ENCODE results near the gene CAP1. TPM values are rescaled to one million over a fixed set of nuclear protein-coding genes. Genes with fewer than 3 reads are reported as not detected.

The CAP1 gene, protein sequence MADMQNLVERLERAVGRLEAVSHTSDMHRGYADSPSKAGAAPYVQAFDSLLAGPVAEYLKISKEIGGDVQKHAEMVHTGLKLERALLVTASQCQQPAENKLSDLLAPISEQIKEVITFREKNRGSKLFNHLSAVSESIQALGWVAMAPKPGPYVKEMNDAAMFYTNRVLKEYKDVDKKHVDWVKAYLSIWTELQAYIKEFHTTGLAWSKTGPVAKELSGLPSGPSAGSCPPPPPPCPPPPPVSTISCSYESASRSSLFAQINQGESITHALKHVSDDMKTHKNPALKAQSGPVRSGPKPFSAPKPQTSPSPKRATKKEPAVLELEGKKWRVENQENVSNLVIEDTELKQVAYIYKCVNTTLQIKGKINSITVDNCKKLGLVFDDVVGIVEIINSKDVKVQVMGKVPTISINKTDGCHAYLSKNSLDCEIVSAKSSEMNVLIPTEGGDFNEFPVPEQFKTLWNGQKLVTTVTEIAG
- 217 and 229 TPM in 2 replicates for total RNA-seq (2014; rRNA removed; shearing (Covaris generic); ENCODE audit: low replicate concordance)

DNA sequence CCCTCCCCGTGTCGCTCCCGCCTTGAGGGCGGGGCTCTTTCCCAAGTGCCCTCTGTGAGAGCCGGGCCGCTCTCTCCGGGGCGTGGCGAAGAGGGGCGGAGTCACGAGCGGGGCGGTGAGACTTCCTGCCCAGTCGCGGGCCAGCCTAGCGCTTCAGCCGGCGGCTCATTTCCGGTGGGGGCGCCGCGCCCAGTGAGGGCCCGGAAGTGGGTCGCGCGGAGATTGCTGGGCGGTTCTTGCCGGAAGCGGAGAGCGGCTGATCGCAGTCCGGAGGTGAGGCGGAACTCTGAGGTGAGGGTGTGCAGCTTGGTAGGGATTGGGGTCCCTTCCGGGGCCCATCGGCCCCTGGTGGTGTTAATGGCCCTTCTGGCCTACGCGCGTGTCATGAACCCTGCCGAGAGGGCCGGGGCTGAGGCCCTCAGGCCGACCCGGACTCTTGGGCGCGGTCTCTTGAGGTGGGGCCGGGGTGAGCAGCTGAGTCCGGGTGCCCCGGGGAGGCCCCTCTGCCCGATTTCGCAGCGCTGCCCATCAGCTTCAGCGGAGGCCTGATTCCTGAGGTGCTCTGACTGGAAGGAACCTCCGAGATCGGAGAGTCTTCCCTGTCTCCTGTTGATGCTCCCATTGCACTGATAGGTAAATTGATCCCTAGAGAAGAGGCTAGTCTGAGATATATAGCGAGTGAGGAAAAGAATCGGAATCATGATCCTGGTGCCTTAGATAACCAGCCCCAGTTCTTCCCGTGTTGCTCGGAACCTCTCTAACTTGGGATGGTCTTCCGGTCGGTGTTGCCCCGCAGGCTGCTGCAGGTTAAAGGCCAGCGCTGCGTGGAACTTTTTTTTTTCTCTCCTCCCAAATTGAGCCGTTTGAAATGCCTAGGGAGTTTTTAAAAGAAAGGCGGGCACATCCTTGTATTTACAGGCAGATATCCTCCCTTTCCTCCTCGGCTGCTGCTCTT is at the start of gene CAP1:
CAP1 (plus strand) TSS at position 219 of the 955 bp plus-strand sequence. CDS start 18,618 bp downstream, outside the sequence.
- Histone ChIP-seq H3K27me3 (ENCODE audit: low read length) (no peaks in the 10 kb centered on the region), H3K9ac (ENCODE audit: low read length) (peak within 1 kb of the TSS; percentile 92), H3K27ac (ENCODE audit: low read length) (peak within 1 kb of the TSS; percentile 93), H3K4me1 (ENCODE audit: low read length) (peaks cover 50% of the 10 kb centered on the region), H2AFZ (ENCODE audit: low read length) (peak within 1 kb of the TSS; percentile 4; the same call in 1 of the 2 replicates), H3K4me3 (ENCODE audit: low read length) (peak within 1 kb of the TSS; percentile 96), H3K36me3 (ENCODE audit: insufficient read depth, low read length) (0 out of 2 replicates have a peak, but pooled peaks cover 9% of the 10 kb centered on the region), H3K9me3 (ENCODE audit: low read length) (no peaks in the 10 kb centered on the region), H4K20me1 (ENCODE audit: insufficient read depth, low read depth, low read length) (peaks cover 2% of the 10 kb centered on the region; the same call in 1 of the 2 replicates), H3K4me2 (ENCODE audit: low read depth, low read length, poor library complexity, severe bottlenecking) (peak within 1 kb of the TSS; percentile 87), H3K79me2 (ENCODE audit: low read length) (peaks cover 52% of the 10 kb centered on the region), H3K9me2 (replicated peaks; ENCODE audit: insufficient read depth, low read length) (no peaks in the 10 kb centered on the region)
- DNase-seq, result peak; percentile 100

DNA sequence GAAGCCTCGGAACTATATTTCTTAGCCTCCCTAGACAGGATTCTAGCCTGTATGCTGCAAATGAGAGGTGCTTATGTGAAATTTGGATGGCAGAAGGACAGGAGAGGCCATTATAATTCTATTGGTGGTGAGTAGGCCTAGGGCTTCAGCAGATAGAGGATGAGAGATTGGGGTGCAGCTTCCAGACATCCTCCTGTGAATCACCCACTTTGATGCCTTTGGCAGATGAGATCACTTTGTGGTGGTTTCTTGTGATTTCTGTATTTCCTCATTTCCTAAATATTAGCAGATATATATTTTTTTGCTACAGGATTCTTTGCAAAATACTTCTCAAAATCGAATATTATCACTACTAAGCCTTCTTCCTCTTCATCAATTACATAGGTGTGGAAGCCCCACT is 48.3 kb upstream of the CAP1 start:
- no peak overlapping the region for H3K27ac ChIP-seq (ENCODE audit: low read length)
- no peaks in the 10 kb centered on the region for H3K9me2 ChIP-seq (replicated peaks; ENCODE audit: insufficient read depth, low read length)
- H2AFZ ChIP-seq (ENCODE audit: low read length), result no peak overlapping the region
- DNase-seq, result no peak
- no peak overlapping the region for H3K9ac ChIP-seq (ENCODE audit: low read length)
- H3K4me3 ChIP-seq (ENCODE audit: low read length), result no peak overlapping the region
- H4K20me1 ChIP-seq (ENCODE audit: insufficient read depth, low read depth, low read length), result no peaks in the 10 kb centered on the region
- H3K36me3 ChIP-seq (ENCODE audit: insufficient read depth, low read length), result no peaks in the 10 kb centered on the region
- H3K9me3 ChIP-seq (ENCODE audit: low read length), result no peaks in the 10 kb centered on the region
- no peak overlapping the region for H3K4me2 ChIP-seq (ENCODE audit: low read depth, low read length, poor library complexity, severe bottlenecking)
- H3K4me1 ChIP-seq (ENCODE audit: low read length), result peaks cover 14% of the 10 kb centered on the region
- H3K79me2 ChIP-seq (ENCODE audit: low read length), result no peaks in the 10 kb centered on the region
- no peaks in the 10 kb centered on the region for H3K27me3 ChIP-seq (ENCODE audit: low read length)

DNA sequence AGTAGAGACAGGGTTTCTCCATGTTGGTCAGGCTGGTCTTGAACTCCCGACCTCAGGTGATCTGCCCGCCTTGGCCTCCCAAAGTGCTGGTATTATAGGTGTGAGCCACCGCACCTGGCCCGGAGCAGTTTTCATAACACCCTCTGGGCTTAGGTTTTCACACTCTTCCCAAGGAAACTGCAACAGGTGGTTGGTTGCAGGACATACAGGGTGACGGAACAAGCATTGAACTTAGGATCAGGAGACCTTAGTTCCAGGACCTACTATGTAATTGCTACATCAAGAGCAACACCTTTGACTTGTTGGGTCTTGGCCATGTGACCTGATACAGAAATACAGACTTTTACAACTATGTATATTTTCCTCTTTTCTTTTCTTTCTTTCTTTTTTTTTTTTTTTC is 47.6 kb upstream of the CAP1 start:
- no peaks in the 10 kb centered on the region for H3K9me3 ChIP-seq (ENCODE audit: low read length)
- no peak overlapping the region for H3K4me3 ChIP-seq (ENCODE audit: low read length)
- peaks cover 14% of the 10 kb centered on the region for H3K4me1 ChIP-seq (ENCODE audit: low read length)
- no peaks in the 10 kb centered on the region for H3K79me2 ChIP-seq (ENCODE audit: low read length)
- no peak overlapping the region for H2AFZ ChIP-seq (ENCODE audit: low read length)
- no peaks in the 10 kb centered on the region for H3K36me3 ChIP-seq (ENCODE audit: insufficient read depth, low read length)
- H3K4me2 ChIP-seq (ENCODE audit: low read depth, low read length, poor library complexity, severe bottlenecking), result no peak overlapping the region
- peak; percentile 35 for DNase-seq
- H4K20me1 ChIP-seq (ENCODE audit: insufficient read depth, low read depth, low read length), result no peaks in the 10 kb centered on the region
- no peaks in the 10 kb centered on the region for H3K27me3 ChIP-seq (ENCODE audit: low read length)
- no peaks in the 10 kb centered on the region for H3K9me2 ChIP-seq (replicated peaks; ENCODE audit: insufficient read depth, low read length)
- H3K9ac ChIP-seq (ENCODE audit: low read length), result no peak overlapping the region
- no peak overlapping the region for H3K27ac ChIP-seq (ENCODE audit: low read length)

DNA sequence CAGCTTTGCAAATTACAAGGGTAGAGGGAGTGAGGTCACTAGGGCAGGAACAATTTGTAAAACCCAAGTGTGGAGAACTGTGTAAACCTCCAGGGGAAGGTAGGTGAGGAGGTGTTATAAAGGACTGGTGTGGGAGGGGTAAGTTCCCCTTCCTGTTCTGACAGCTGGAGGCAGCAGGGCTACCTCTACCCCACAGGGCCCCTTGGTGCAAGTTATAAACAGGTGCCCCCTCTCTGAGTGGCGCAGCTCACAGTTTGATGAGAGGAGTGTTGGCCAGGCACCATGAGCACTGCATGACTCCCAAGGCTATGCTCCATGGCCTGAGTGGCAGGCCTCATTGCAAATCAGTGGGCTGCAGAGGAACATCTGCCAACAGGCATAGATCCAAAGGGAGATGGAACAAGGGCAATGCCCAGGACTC is 44.5 kb upstream of the CAP1 start:
- H2AFZ ChIP-seq (ENCODE audit: low read length), result no peak overlapping the region
- no peak overlapping the region for H3K27ac ChIP-seq (ENCODE audit: low read length)
- no peaks in the 10 kb centered on the region for H3K27me3 ChIP-seq (ENCODE audit: low read length)
- H3K9ac ChIP-seq (ENCODE audit: low read length), result no peak overlapping the region
- no peaks in the 10 kb centered on the region for H3K9me2 ChIP-seq (replicated peaks; ENCODE audit: insufficient read depth, low read length)
- no peaks in the 10 kb centered on the region for H4K20me1 ChIP-seq (ENCODE audit: insufficient read depth, low read depth, low read length)
- peak overlapping the region; percentile 57 for H3K4me2 ChIP-seq (ENCODE audit: low read depth, low read length, poor library complexity, severe bottlenecking)
- no peaks in the 10 kb centered on the region for H3K9me3 ChIP-seq (ENCODE audit: low read length)
- H3K4me1 ChIP-seq (ENCODE audit: low read length), result peaks cover 14% of the 10 kb centered on the region
- no peaks in the 10 kb centered on the region for H3K79me2 ChIP-seq (ENCODE audit: low read length)
- peak; percentile 75 for DNase-seq
- no peaks in the 10 kb centered on the region for H3K36me3 ChIP-seq (ENCODE audit: insufficient read depth, low read length)
- H3K4me3 ChIP-seq (ENCODE audit: low read length), result no peak overlapping the region

DNA sequence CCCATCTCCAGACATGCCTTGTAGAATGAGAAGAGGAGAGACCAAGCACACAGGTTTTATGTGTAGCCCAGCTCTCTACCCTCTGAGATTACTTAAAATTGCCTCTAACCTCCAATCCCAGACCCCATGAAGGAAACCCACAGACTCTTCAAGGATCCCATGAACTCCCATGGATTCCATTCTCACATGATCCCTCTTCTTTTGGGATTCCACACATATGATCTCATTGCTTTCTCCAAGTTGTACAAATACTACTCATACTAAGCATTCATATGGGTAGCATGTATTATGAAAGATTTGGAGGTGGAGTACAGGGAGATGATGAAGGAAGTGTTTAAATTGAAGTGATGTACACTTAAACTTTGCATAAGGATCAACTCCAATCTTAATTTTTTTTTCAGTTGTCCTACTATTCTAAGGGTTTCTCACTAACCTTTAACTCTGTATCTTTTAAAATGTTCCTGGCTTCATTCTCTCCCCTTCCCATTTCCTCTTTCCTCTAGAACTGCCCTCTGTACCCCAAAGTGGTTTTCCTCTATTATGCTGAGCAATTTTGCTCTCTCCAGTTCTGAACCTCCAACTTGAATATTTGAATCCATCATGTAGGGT is 44.0 kb upstream of the CAP1 start:
- no peaks in the 10 kb centered on the region for H3K36me3 ChIP-seq (ENCODE audit: insufficient read depth, low read length)
- H2AFZ ChIP-seq (ENCODE audit: low read length), result no peak overlapping the region
- H3K4me3 ChIP-seq (ENCODE audit: low read length), result no peak overlapping the region
- peak; percentile 40 for DNase-seq
- no peaks in the 10 kb centered on the region for H3K27me3 ChIP-seq (ENCODE audit: low read length)
- H3K27ac ChIP-seq (ENCODE audit: low read length), result no peak overlapping the region
- no peak overlapping the region for H3K9ac ChIP-seq (ENCODE audit: low read length)
- no peaks in the 10 kb centered on the region for H4K20me1 ChIP-seq (ENCODE audit: insufficient read depth, low read depth, low read length)
- H3K4me2 ChIP-seq (ENCODE audit: low read depth, low read length, poor library complexity, severe bottlenecking), result peak overlapping the region; percentile 57
- H3K4me1 ChIP-seq (ENCODE audit: low read length), result peaks cover 14% of the 10 kb centered on the region
- no peaks in the 10 kb centered on the region for H3K9me3 ChIP-seq (ENCODE audit: low read length)
- no peaks in the 10 kb centered on the region for H3K79me2 ChIP-seq (ENCODE audit: low read length)
- no peaks in the 10 kb centered on the region for H3K9me2 ChIP-seq (replicated peaks; ENCODE audit: insufficient read depth, low read length)

DNA sequence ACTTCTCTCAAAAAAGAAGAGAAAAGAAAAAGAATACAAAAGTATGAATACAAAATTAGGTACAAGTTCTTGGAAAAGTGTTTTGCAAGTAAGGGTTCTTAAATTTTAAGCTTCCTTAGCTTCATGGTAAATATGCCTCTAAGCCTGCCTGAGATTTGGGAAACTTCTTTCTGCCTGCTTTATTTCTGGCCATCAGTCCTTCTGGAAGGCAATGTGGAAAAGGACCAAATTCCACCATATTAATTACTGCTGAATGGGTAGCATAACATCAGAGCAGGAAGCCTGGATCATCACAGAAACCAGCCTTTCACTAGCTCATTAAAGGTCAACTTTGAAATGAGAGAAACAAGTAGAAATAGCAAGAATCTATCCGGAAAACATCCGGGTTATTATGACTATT is 39.1 kb upstream of the CAP1 start:
- no peak overlapping the region for H3K9ac ChIP-seq (ENCODE audit: low read length)

DNA sequence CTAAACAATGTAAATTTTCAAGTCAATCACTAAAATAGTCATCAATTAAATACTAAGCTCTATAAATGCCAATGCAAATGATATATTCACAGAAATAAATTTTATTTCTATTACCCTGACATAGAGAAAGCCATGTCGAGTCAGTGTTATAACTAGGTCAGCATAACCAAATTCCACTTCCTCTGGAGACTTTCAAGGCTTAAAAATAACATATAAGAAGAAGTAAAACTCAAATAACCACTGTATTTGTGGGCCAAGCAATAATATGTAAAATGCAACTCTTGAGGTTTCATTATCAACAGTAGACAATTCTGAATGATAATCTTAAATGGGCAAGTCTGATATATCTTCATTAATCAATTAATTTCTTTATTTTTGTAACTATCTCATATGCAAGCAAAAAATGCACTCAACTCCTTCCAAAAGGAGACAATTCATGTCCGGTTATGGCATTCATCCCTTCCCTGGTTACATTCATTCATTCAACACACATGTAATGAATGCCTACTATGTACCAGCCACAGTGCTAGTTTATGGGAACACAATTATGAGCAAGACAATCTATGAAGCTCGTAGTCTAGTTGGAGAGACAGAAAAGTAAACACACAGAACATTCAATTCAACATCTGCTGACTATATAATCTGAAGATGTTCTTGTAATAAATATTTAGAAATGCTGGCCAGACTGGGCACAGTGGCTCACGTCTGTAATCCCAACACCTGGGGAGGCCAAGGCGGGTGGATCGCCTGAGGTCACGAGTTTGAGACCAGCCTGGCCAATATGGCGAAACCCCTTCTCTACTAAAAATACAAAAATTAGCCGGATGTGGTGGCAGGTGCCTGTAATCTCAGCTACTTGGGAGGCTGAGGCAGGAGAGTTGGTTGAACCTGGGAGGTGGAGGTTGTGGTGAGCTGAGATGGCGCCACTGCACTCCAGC is 37.1 kb upstream of the CAP1 start:
- no peaks in the 10 kb centered on the region for H4K20me1 ChIP-seq (ENCODE audit: insufficient read depth, low read depth, low read length)
- H2AFZ ChIP-seq (ENCODE audit: low read length), result no peak overlapping the region
- no peak overlapping the region for H3K27ac ChIP-seq (ENCODE audit: low read length)
- no peaks in the 10 kb centered on the region for H3K27me3 ChIP-seq (ENCODE audit: low read length)
- H3K9me2 ChIP-seq (replicated peaks; ENCODE audit: insufficient read depth, low read length), result no peaks in the 10 kb centered on the region
- H3K9me3 ChIP-seq (ENCODE audit: low read length), result no peaks in the 10 kb centered on the region
- no peaks in the 10 kb centered on the region for H3K79me2 ChIP-seq (ENCODE audit: low read length)
- H3K4me2 ChIP-seq (ENCODE audit: low read depth, low read length, poor library complexity, severe bottlenecking), result peak overlapping the region; percentile 66
- peaks cover 39% of the 10 kb centered on the region for H3K4me1 ChIP-seq (ENCODE audit: low read length)
- H3K4me3 ChIP-seq (ENCODE audit: low read length), result peak overlapping the region; percentile 10
- H3K36me3 ChIP-seq (ENCODE audit: insufficient read depth, low read length), result no peaks in the 10 kb centered on the region
- H3K9ac ChIP-seq (ENCODE audit: low read length), result no peak overlapping the region
- peak; percentile 87 for DNase-seq

More for the DNA sequence above, 39.1 kb upstream of the CAP1 start:
- Histone ChIP-seq H3K4me2 (ENCODE audit: low read depth, low read length, poor library complexity, severe bottlenecking) (no peak overlapping the region), H3K4me3 (ENCODE audit: low read length) (no peak overlapping the region), H3K36me3 (ENCODE audit: insufficient read depth, low read length) (no peaks in the 10 kb centered on the region), H3K27ac (ENCODE audit: low read length) (no peak overlapping the region), H3K27me3 (ENCODE audit: low read length) (no peaks in the 10 kb centered on the region), H3K79me2 (ENCODE audit: low read length) (no peaks in the 10 kb centered on the region), H3K9me3 (ENCODE audit: low read length) (no peaks in the 10 kb centered on the region), H2AFZ (ENCODE audit: low read length) (no peak overlapping the region), H3K4me1 (ENCODE audit: low read length) (peaks cover 41% of the 10 kb centered on the region), H3K9me2 (replicated peaks; ENCODE audit: insufficient read depth, low read length) (no peaks in the 10 kb centered on the region), H4K20me1 (ENCODE audit: insufficient read depth, low read depth, low read length) (no peaks in the 10 kb centered on the region)
- no peak for DNase-seq

Data from Karpas-422 (cell line).